Osteoblast (primary cell): ENCODE data around the gene MESP1. TPM values are rescaled to one million over a fixed set of nuclear protein-coding genes. Genes with fewer than 3 reads are reported as not detected.

Experiments
- DNase-seq: peaks from one replicate; pipeline ENCODE4 v3.0.0; 2011; ENCODE audit warnings: low spot score, mixed read lengths; ENCODE audit not compliant: insufficient read length; ENCODE audit errors: missing footprints
- H2AFZ ChIP-seq: 2 replicates; pipeline ENCODE4 v1.6.0; 2011; ENCODE audit warnings: mild to moderate bottlenecking, low read length
- H3K27ac ChIP-seq: 2 replicates; pipeline ENCODE4 v1.5.1; 2011; ENCODE audit warnings: mild to moderate bottlenecking, low read depth, low read length, moderate library complexity
- H3K27me3 ChIP-seq: 2 replicates; pipeline ENCODE4 v1.6.0; 2012; ENCODE audit warnings: mild to moderate bottlenecking, control low read depth, inconsistent platforms, low read length, moderate library complexity; ENCODE audit not compliant: insufficient read depth
- H3K36me3 ChIP-seq: 2 replicates; pipeline ENCODE4 v1.5.1; 2011; ENCODE audit warnings: mild to moderate bottlenecking, low read length, control low read depth, moderate library complexity; ENCODE audit not compliant: insufficient read depth
- H3K4me1 ChIP-seq: 2 replicates; pipeline ENCODE4 v1.5.1; 2011; ENCODE audit warnings: mild to moderate bottlenecking, low read length, control low read depth, moderate library complexity; ENCODE audit not compliant: insufficient read depth
- H3K4me2 ChIP-seq: 2 replicates; pipeline ENCODE4 v1.6.0; 2011; ENCODE audit warnings: mild to moderate bottlenecking, low read length; ENCODE audit not compliant: insufficient read depth
- H3K4me3 ChIP-seq: fragments of 200-600 bp; sonication (generic); 3 replicates; pipeline ENCODE4 v1.5.1; 2012; ENCODE audit warnings: mild to moderate bottlenecking, low read length, inconsistent platforms; ENCODE audit not compliant: insufficient read depth
- H3K79me2 ChIP-seq: 2 replicates; pipeline ENCODE4 v1.6.0; 2012; ENCODE audit warnings: mild to moderate bottlenecking, low read length, control low read depth, inconsistent platforms; ENCODE audit not compliant: insufficient read depth
- H3K9me3 ChIP-seq: 2 replicates; pipeline ENCODE4 v1.5.1; 2011; ENCODE audit warnings: low read depth, low read length, control low read depth
- H4K20me1 ChIP-seq: 2 replicates; pipeline ENCODE4 v1.6.0; 2012; ENCODE audit warnings: mild to moderate bottlenecking, low read length, control low read depth; ENCODE audit not compliant: insufficient read depth
- total RNA-seq: library from RNA; depleted of rRNA; stranded (reverse); fragments of >200 nt; gene quantifications from 2 replicates; pipeline ENCODE4 v1.2.3, GENCODE V29; 2012
- TF ChIP-seq, protein P1 (sequence below): IDR thresholded peaks from 2 replicates; pipeline ENCODE4 v1.5.1; 2011; ENCODE audit warnings: mild to moderate bottlenecking, low read depth, low read length, moderate library complexity; ENCODE audit errors: extremely low read depth

The MESP1 gene
- total RNA-seq, 1 donor = under 0.01 TPM

DNA sequence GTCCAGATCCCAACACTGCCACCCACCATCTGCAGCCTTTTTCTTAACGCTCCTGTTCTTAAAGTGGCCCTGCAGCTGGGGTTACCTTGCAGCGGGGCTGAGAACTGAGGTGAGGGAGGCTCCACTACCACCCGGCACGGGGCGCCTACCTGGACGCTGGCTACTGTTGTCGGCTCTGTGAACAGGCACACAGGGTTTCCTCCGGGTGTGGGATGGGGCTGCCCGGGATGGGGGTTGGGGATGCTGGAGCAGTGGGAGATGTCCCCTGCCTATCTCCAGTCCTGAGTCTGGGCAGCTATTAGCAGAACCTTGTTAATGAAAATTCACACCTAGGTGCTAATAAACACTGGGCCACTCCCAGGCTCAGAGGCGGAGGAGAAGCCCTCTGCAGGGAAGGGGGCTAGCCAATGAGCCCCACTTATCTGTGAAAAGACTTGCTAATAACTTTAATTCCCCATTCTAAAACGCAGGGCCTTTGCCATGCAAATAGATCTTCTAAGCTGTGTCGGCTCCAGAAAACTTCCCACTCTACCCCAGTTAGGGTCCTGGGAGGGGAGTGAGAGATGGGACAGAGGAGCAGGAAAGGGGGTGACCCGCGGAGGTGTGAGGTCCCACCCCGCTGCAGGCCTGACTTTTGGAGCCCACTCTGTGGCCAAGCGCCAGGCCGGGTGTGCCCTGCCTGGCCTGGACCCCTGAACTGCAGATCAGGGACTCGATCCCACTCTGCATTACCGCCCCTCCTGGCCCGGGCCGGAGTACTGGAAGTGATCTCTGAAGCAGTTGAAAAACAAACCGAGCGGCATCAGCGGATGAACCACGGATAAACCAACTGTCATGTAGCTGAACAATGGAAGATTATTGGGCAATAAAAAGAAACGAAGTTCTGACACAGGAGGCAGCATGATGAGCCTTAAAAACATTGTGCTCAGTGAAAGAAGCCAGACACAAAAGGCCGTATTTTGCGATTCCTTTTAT lies 3.1 kb downstream of the MESP1 start:
- no peak overlapping the region for H2AFZ ChIP-seq
- H4K20me1 ChIP-seq = no peaks in the 10 kb centered on the region
- peaks cover 3% of the 10 kb centered on the region for H3K27me3 ChIP-seq
- no peaks in the 10 kb centered on the region for H3K9me3 ChIP-seq
- H3K27ac ChIP-seq = no peak overlapping the region
- no peaks in the 10 kb centered on the region for H3K79me2 ChIP-seq
- TF ChIP-seq, protein P1, sequence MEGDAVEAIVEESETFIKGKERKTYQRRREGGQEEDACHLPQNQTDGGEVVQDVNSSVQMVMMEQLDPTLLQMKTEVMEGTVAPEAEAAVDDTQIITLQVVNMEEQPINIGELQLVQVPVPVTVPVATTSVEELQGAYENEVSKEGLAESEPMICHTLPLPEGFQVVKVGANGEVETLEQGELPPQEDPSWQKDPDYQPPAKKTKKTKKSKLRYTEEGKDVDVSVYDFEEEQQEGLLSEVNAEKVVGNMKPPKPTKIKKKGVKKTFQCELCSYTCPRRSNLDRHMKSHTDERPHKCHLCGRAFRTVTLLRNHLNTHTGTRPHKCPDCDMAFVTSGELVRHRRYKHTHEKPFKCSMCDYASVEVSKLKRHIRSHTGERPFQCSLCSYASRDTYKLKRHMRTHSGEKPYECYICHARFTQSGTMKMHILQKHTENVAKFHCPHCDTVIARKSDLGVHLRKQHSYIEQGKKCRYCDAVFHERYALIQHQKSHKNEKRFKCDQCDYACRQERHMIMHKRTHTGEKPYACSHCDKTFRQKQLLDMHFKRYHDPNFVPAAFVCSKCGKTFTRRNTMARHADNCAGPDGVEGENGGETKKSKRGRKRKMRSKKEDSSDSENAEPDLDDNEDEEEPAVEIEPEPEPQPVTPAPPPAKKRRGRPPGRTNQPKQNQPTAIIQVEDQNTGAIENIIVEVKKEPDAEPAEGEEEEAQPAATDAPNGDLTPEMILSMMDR = no peak
- no peaks in the 10 kb centered on the region for H3K36me3 ChIP-seq
- H3K4me2 ChIP-seq = no peak overlapping the region
- H3K4me1 ChIP-seq = no peaks in the 10 kb centered on the region
- DNase-seq = peak; percentile 74
- no peak overlapping the region for H3K4me3 ChIP-seq

- H3K4me2 ChIP-seq = no peak overlapping the region
- TF ChIP-seq, protein P1 = no peak
- no peak overlapping the region for H3K27ac ChIP-seq
These were observed 4.7 kb downstream of the MESP1 start for GRCh38 chr15:89746386-89746780.

DNA sequence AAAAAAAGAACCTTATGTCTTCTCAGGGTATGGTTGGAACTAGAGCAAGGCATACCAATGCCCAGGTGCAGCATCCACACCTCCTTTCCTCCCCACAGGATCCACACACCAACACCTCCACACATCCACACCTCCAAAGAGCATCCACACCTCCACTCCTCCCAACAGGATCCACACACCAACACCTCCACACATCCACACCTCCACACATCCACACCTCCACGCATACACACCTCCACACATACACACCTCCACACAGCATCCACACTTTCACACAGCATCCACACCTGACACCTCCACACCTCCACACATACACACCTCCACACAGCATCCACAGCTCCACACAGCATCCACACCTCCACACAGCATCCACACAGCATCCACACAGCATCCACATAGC lies 5.3 kb downstream of the MESP1 start:
- DNase-seq = no peak
- no peak overlapping the region for H2AFZ ChIP-seq
- no peak overlapping the region for H3K4me3 ChIP-seq

More at GRCh38 chr15:89746386-89746780, 4.7 kb downstream of the MESP1 start:
- Histone ChIP-seq H4K20me1 (no peaks in the 10 kb centered on the region), H3K36me3 (no peaks in the 10 kb centered on the region), H3K4me3 (no peak overlapping the region), H3K9me3 (no peaks in the 10 kb centered on the region), H3K79me2 (no peaks in the 10 kb centered on the region), H3K27me3 (peaks cover 3% of the 10 kb centered on the region), H3K4me1 (no peaks in the 10 kb centered on the region), H2AFZ (no peak overlapping the region)
- no peak for DNase-seq

DNA sequence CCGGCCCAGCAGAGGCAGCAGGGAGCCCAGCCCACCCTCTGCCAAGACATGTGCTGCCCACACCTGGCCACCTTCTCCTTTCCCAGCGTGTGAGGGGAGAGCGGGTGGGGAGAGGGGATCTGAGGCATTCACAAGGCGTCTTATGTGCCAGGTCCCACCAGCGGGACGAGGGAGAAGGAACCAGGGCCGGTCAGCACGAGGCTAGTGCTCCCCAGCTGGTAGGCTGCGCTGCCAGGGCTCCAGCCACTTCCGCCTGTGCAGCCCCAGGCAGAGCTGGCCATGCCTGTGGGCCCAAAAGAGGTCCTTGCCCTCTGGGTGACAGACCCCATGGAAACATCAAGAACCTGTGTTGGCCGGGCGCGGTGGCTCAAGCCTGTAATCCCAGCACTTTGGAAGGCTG lies 5.9 kb downstream of the MESP1 start:
- Histone ChIP-seq H3K4me2 (no peak overlapping the region), H3K27me3 (peaks cover 3% of the 10 kb centered on the region)

More for the DNA sequence above, 5.3 kb downstream of the MESP1 start:
- no peaks in the 10 kb centered on the region for H4K20me1 ChIP-seq
- no peaks in the 10 kb centered on the region for H3K36me3 ChIP-seq
- TF ChIP-seq, protein P1 = no peak
- H3K27ac ChIP-seq = no peak overlapping the region
- no peaks in the 10 kb centered on the region for H3K79me2 ChIP-seq
- H3K9me3 ChIP-seq = no peaks in the 10 kb centered on the region
- peaks cover 3% of the 10 kb centered on the region for H3K27me3 ChIP-seq
- H3K4me2 ChIP-seq = no peak overlapping the region
- no peaks in the 10 kb centered on the region for H3K4me1 ChIP-seq

More for the DNA sequence above, 5.9 kb downstream of the MESP1 start:
- TF ChIP-seq, protein P1 = no peak
- H3K4me1 ChIP-seq = peaks cover 2% of the 10 kb centered on the region
- H3K4me3 ChIP-seq = no peak overlapping the region
- no peak for DNase-seq
- H2AFZ ChIP-seq = no peak overlapping the region
- H3K79me2 ChIP-seq = no peaks in the 10 kb centered on the region
- no peaks in the 10 kb centered on the region for H3K9me3 ChIP-seq
- no peaks in the 10 kb centered on the region for H4K20me1 ChIP-seq
- no peaks in the 10 kb centered on the region for H3K36me3 ChIP-seq
- no peak overlapping the region for H3K27ac ChIP-seq
